ENCODE data around the gene SWAP70.

SWAP70 gene

GRCh38 chr11:9796266-9796665 lies 132.4 kb downstream of the SWAP70 start:
- H3K27me3 ChIP-seq (ENCODE audit: control insufficient read depth, low read length), result no peaks in the 10 kb centered on the region

GRCh38 chr11:9796854-9797253 lies 133.0 kb downstream of the SWAP70 start:
- H3K9me2 ChIP-seq (replicated peaks; ENCODE audit: control insufficient read depth, low read length), result no peaks in the 10 kb centered on the region
- no peak for TF ChIP-seq EZH2phosphoT487 (IDR thresholded peaks at IDR 0.05; ENCODE audit: borderline replicate concordance, low read length)
- TF ChIP-seq, protein P1, sequence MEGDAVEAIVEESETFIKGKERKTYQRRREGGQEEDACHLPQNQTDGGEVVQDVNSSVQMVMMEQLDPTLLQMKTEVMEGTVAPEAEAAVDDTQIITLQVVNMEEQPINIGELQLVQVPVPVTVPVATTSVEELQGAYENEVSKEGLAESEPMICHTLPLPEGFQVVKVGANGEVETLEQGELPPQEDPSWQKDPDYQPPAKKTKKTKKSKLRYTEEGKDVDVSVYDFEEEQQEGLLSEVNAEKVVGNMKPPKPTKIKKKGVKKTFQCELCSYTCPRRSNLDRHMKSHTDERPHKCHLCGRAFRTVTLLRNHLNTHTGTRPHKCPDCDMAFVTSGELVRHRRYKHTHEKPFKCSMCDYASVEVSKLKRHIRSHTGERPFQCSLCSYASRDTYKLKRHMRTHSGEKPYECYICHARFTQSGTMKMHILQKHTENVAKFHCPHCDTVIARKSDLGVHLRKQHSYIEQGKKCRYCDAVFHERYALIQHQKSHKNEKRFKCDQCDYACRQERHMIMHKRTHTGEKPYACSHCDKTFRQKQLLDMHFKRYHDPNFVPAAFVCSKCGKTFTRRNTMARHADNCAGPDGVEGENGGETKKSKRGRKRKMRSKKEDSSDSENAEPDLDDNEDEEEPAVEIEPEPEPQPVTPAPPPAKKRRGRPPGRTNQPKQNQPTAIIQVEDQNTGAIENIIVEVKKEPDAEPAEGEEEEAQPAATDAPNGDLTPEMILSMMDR (IDR thresholded peaks at IDR 0.05; ENCODE audit: low read depth, low read length, poor library complexity, severe bottlenecking), result no peak
- H3K27me3 ChIP-seq (ENCODE audit: control insufficient read depth, low read length), result no peaks in the 10 kb centered on the region
- no peak overlapping the region for H3K4me3 ChIP-seq (ENCODE audit: low read length)
- no peaks in the 10 kb centered on the region for H3F3A ChIP-seq (ENCODE audit: control insufficient read depth, insufficient read depth)
- H3K4me2 ChIP-seq (ENCODE audit: low read length), result no peak overlapping the region
- H4K20me1 ChIP-seq (ENCODE audit: control insufficient read depth, insufficient read depth, low read depth, low read length), result no peaks in the 10 kb centered on the region
- no peak overlapping the region for H3K27ac ChIP-seq (ENCODE audit: low read depth, low read length)
- no peaks in the 10 kb centered on the region for H3K36me3 ChIP-seq (ENCODE audit: control insufficient read depth, low read length)
- H3K79me2 ChIP-seq (ENCODE audit: control insufficient read depth, low read length), result no peaks in the 10 kb centered on the region
- no peaks in the 10 kb centered on the region for H3K9me3 ChIP-seq (ENCODE audit: control insufficient read depth, insufficient read depth, low read length)
- H3K4me1 ChIP-seq (ENCODE audit: control insufficient read depth, low read length), result peaks cover 6% of the 10 kb centered on the region; the same call in 1 of the 2 replicates

More at GRCh38 chr11:9796266-9796665, 132.4 kb downstream of the SWAP70 start:
- H3K4me1 ChIP-seq (ENCODE audit: control insufficient read depth, low read length), result peaks cover 3% of the 10 kb centered on the region; the same call in 1 of the 2 replicates
- TF ChIP-seq, protein P1 (IDR thresholded peaks at IDR 0.05; ENCODE audit: low read depth, low read length, poor library complexity, severe bottlenecking), result no peak
- no peak for TF ChIP-seq EZH2phosphoT487 (IDR thresholded peaks at IDR 0.05; ENCODE audit: borderline replicate concordance, low read length)
- no peaks in the 10 kb centered on the region for H3F3A ChIP-seq (ENCODE audit: control insufficient read depth, insufficient read depth)
- H3K4me3 ChIP-seq (ENCODE audit: low read length), result no peak overlapping the region
- H3K79me2 ChIP-seq (ENCODE audit: control insufficient read depth, low read length), result no peaks in the 10 kb centered on the region
- H3K9me2 ChIP-seq (replicated peaks; ENCODE audit: control insufficient read depth, low read length), result no peaks in the 10 kb centered on the region
- H3K27ac ChIP-seq (ENCODE audit: low read depth, low read length), result no peak overlapping the region
- no peaks in the 10 kb centered on the region for H3K36me3 ChIP-seq (ENCODE audit: control insufficient read depth, low read length)
- H4K20me1 ChIP-seq (ENCODE audit: control insufficient read depth, insufficient read depth, low read depth, low read length), result no peaks in the 10 kb centered on the region
- no peaks in the 10 kb centered on the region for H3K9me3 ChIP-seq (ENCODE audit: control insufficient read depth, insufficient read depth, low read length)
- no peak overlapping the region for H3K4me2 ChIP-seq (ENCODE audit: low read length)

DNA sequence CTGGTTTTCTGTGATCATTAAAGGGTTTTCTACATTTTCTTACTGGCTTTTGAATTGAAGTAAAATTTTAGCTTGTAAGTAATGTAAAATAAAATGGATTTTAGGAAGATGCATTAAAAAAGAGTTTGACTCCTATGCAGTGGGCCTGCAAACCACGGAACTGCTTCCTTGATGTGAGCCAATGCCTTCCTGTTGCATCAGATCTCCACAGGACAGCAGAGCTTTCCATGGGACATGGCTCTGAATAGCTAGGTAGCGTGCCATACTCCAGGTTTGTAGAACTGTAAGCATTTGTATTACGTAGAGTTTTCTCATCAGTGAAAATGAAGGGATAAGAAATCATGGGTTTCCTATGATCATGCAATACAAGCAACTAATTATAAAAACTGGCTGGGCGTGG lies 133.4 kb downstream of the SWAP70 start:
- Histone ChIP-seq H3K79me2 (ENCODE audit: control insufficient read depth, low read length) (no peaks in the 10 kb centered on the region), H3K4me3 (ENCODE audit: low read length) (no peak overlapping the region), H3K4me1 (ENCODE audit: control insufficient read depth, low read length) (peaks cover 8% of the 10 kb centered on the region), H3K27ac (ENCODE audit: low read depth, low read length) (no peak overlapping the region), H3K9me2 (replicated peaks; ENCODE audit: control insufficient read depth, low read length) (no peaks in the 10 kb centered on the region), H3K4me2 (ENCODE audit: low read length) (no peak overlapping the region), H3K36me3 (ENCODE audit: control insufficient read depth, low read length) (no peaks in the 10 kb centered on the region), H3F3A (ENCODE audit: control insufficient read depth, insufficient read depth) (no peaks in the 10 kb centered on the region), H3K9me3 (ENCODE audit: control insufficient read depth, insufficient read depth, low read length) (no peaks in the 10 kb centered on the region), H4K20me1 (ENCODE audit: control insufficient read depth, insufficient read depth, low read depth, low read length) (no peaks in the 10 kb centered on the region), H3K27me3 (ENCODE audit: control insufficient read depth, low read length) (no peaks in the 10 kb centered on the region)
- TF ChIP-seq EZH2phosphoT487 (IDR thresholded peaks at IDR 0.05; ENCODE audit: borderline replicate concordance, low read length), result no peak
- TF ChIP-seq, protein P1 (IDR thresholded peaks at IDR 0.05; ENCODE audit: low read depth, low read length, poor library complexity, severe bottlenecking), result no peak
